ENCODE measurements around the gene SUSD2.

SUSD2 gene

GRCh38 chr22:24175160-24175808, 6.0 kb upstream of the SUSD2 start:
- Histone ChIP-seq H3K27me3 (ENCODE audit: insufficient read depth, low read length) (no peaks in the 10 kb centered on the region), H3K4me1 (ENCODE audit: insufficient read depth, low read length, severe bottlenecking) (no peaks in the 10 kb centered on the region), H3K4me2 (ENCODE audit: low read length) (no peak overlapping the region), H3K9me3 (ENCODE audit: low read length) (no peaks in the 10 kb centered on the region), H3K9ac (ENCODE audit: low read length) (no peak overlapping the region), H3K79me2 (ENCODE audit: insufficient read depth, low read length) (no peaks in the 10 kb centered on the region), H3K27ac (ENCODE audit: low read depth, low read length, poor library complexity, severe bottlenecking) (no peak overlapping the region), H3K36me3 (ENCODE audit: insufficient read depth, low read length) (peaks cover 28% of the 10 kb centered on the region; the same call in 1 of the 2 replicates), H3K9me2 (ENCODE audit: low read depth, low read length) (no peaks in the 10 kb centered on the region), H3F3A (ENCODE audit: insufficient read depth, low read length) (no peaks in the 10 kb centered on the region), H4K20me1 (ENCODE audit: insufficient read depth, low read length) (no peaks in the 10 kb centered on the region), H2AFZ (ENCODE audit: low read length) (no peak overlapping the region), H3K4me3 (ENCODE audit: low read depth, low read length, poor library complexity, severe bottlenecking) (no peak overlapping the region)
- TF ChIP-seq EZH2 (IDR thresholded peaks at IDR 0.05; ENCODE audit: borderline replicate concordance, low read length): no peak
- peak; percentile 81 for TF ChIP-seq CTCF (IDR thresholded peaks at IDR 0.05; ENCODE audit: low read length)

- TF ChIP-seq CTCF (IDR thresholded peaks at IDR 0.05; ENCODE audit: low read length) (no peak), EZH2 (IDR thresholded peaks at IDR 0.05; ENCODE audit: borderline replicate concordance, low read length) (no peak)
- H2AFZ ChIP-seq (ENCODE audit: low read length): no peak overlapping the region
- H3K4me3 ChIP-seq (ENCODE audit: low read depth, low read length, poor library complexity, severe bottlenecking): no peak overlapping the region
- peaks cover 28% of the 10 kb centered on the region; the same call in 1 of the 2 replicates for H3K36me3 ChIP-seq (ENCODE audit: insufficient read depth, low read length)
- no peaks in the 10 kb centered on the region for H3K9me2 ChIP-seq (ENCODE audit: low read depth, low read length)
- no peak overlapping the region for H3K27ac ChIP-seq (ENCODE audit: low read depth, low read length, poor library complexity, severe bottlenecking)
- no peaks in the 10 kb centered on the region for H3K79me2 ChIP-seq (ENCODE audit: insufficient read depth, low read length)
- no peak overlapping the region for H3K9ac ChIP-seq (ENCODE audit: low read length)
- no peaks in the 10 kb centered on the region for H3F3A ChIP-seq (ENCODE audit: insufficient read depth, low read length)
- no peaks in the 10 kb centered on the region for H4K20me1 ChIP-seq (ENCODE audit: insufficient read depth, low read length)
- no peak overlapping the region for H3K4me2 ChIP-seq (ENCODE audit: low read length)
- H3K9me3 ChIP-seq (ENCODE audit: low read length): no peaks in the 10 kb centered on the region
- no peaks in the 10 kb centered on the region for H3K27me3 ChIP-seq (ENCODE audit: insufficient read depth, low read length)
- H3K4me1 ChIP-seq (ENCODE audit: insufficient read depth, low read length, severe bottlenecking): no peaks in the 10 kb centered on the region
Measured at GRCh38 chr22:24176040-24176439, 5.2 kb upstream of the SUSD2 start.

GRCh38 chr22:24176630-24177029, 4.7 kb upstream of the SUSD2 start:
- Histone ChIP-seq H3K4me1 (ENCODE audit: insufficient read depth, low read length, severe bottlenecking) (no peaks in the 10 kb centered on the region), H3K9ac (ENCODE audit: low read length) (no peak overlapping the region), H3K4me2 (ENCODE audit: low read length) (no peak overlapping the region), H3F3A (ENCODE audit: insufficient read depth, low read length) (no peaks in the 10 kb centered on the region), H2AFZ (ENCODE audit: low read length) (no peak overlapping the region), H3K36me3 (ENCODE audit: insufficient read depth, low read length) (peaks cover 24% of the 10 kb centered on the region; the same call in 1 of the 2 replicates), H3K27ac (ENCODE audit: low read depth, low read length, poor library complexity, severe bottlenecking) (no peak overlapping the region), H3K9me3 (ENCODE audit: low read length) (no peaks in the 10 kb centered on the region), H3K9me2 (ENCODE audit: low read depth, low read length) (no peaks in the 10 kb centered on the region), H3K79me2 (ENCODE audit: insufficient read depth, low read length) (no peaks in the 10 kb centered on the region), H3K27me3 (ENCODE audit: insufficient read depth, low read length) (no peaks in the 10 kb centered on the region), H3K4me3 (ENCODE audit: low read depth, low read length, poor library complexity, severe bottlenecking) (no peak overlapping the region), H4K20me1 (ENCODE audit: insufficient read depth, low read length) (no peaks in the 10 kb centered on the region)
- TF ChIP-seq CTCF (IDR thresholded peaks at IDR 0.05; ENCODE audit: low read length) (no peak), EZH2 (IDR thresholded peaks at IDR 0.05; ENCODE audit: borderline replicate concordance, low read length) (no peak)
